ENCODE results near the gene CD36. TPM values are rescaled to one million over a fixed set of nuclear protein-coding genes. Genes with fewer than 3 reads are reported as not detected.

The CD36 gene
- total RNA-seq, 4 donors from 2014 or later = 5.4 to 186 (median 12.1) TPM

- TF ChIP-seq CTCF (IDR thresholded peaks at IDR 0.05) (no peak), POLR2A (IDR thresholded peaks at IDR 0.05) (no peak)
- no peak for DNase-seq
- H3K27me3 ChIP-seq = no peaks in the 10 kb centered on the region
- no peaks in the 10 kb centered on the region for H3K4me1 ChIP-seq
- no peaks in the 10 kb centered on the region for H3K36me3 ChIP-seq
- H3K9me3 ChIP-seq = no peaks in the 10 kb centered on the region
- no peak overlapping the region for H3K4me3 ChIP-seq
- intact Hi-C loops (cut with DNase I; ENCODE audit: low total_unique reads) = no loop called here
- no peak overlapping the region for H3K27ac ChIP-seq
Measured at GRCh38 chr7:80635533-80635932, 2.9 kb upstream of the CD36 start.

GRCh38 chr7:80635998-80636397, 2.4 kb upstream of the CD36 start:
- H3K36me3 ChIP-seq = no peaks in the 10 kb centered on the region
- H3K4me3 ChIP-seq = no peak overlapping the region
- no peak overlapping the region for H3K27ac ChIP-seq
- no peak for TF ChIP-seq POLR2A (IDR thresholded peaks at IDR 0.05)
- no peak for TF ChIP-seq CTCF (IDR thresholded peaks at IDR 0.05)
- H3K27me3 ChIP-seq = no peaks in the 10 kb centered on the region
- intact Hi-C loops (cut with DNase I; ENCODE audit: low total_unique reads) = no loop called here
- no peaks in the 10 kb centered on the region for H3K9me3 ChIP-seq
- H3K4me1 ChIP-seq = no peaks in the 10 kb centered on the region
- no peak for DNase-seq

- no peaks in the 10 kb centered on the region for H3K4me1 ChIP-seq
- no peaks in the 10 kb centered on the region for H3K9me3 ChIP-seq
- H3K36me3 ChIP-seq = no peaks in the 10 kb centered on the region
- intact Hi-C loops (cut with DNase I; ENCODE audit: low total_unique reads) = no loop called here
- no peak for DNase-seq
- TF ChIP-seq POLR2A (IDR thresholded peaks at IDR 0.05) = no peak
- H3K4me3 ChIP-seq = no peak overlapping the region
- H3K27ac ChIP-seq = no peak overlapping the region
- H3K27me3 ChIP-seq = no peaks in the 10 kb centered on the region
Measured at GRCh38 chr7:80636709-80637108, 1.7 kb upstream of the CD36 start.

GRCh38 chr7:80637454-80637853, 988 bp upstream of the CD36 start:
- DNase-seq = no peak
- H3K4me1 ChIP-seq = no peaks in the 10 kb centered on the region
- H3K27me3 ChIP-seq = no peaks in the 10 kb centered on the region
- H3K4me3 ChIP-seq = no peak overlapping the region
- no peaks in the 10 kb centered on the region for H3K36me3 ChIP-seq
- intact Hi-C loops (cut with DNase I; ENCODE audit: low total_unique reads) = no loop called here
- no peaks in the 10 kb centered on the region for H3K9me3 ChIP-seq
- TF ChIP-seq POLR2A (IDR thresholded peaks at IDR 0.05) = no peak
- no peak for TF ChIP-seq CTCF (IDR thresholded peaks at IDR 0.05)
- H3K27ac ChIP-seq = no peak overlapping the region

GRCh38 chr7:80639011-80639410, 569 bp downstream of the CD36 start:
- H3K27ac ChIP-seq = no peak overlapping the region
- no peak for DNase-seq
- no peak overlapping the region for H3K4me3 ChIP-seq
- intact Hi-C loops (cut with DNase I; ENCODE audit: low total_unique reads) = no loop called here
- no peaks in the 10 kb centered on the region for H3K36me3 ChIP-seq
- H3K27me3 ChIP-seq = no peaks in the 10 kb centered on the region
- TF ChIP-seq CTCF (IDR thresholded peaks at IDR 0.05) (no peak), POLR2A (IDR thresholded peaks at IDR 0.05) (no peak)
- H3K4me1 ChIP-seq = no peaks in the 10 kb centered on the region
- H3K9me3 ChIP-seq = no peaks in the 10 kb centered on the region

GRCh38 chr7:80640846-80641245, 2.4 kb downstream of the CD36 start:
- Histone ChIP-seq H3K27ac (no peak overlapping the region), H3K4me3 (no peak overlapping the region), H3K36me3 (no peaks in the 10 kb centered on the region), H3K4me1 (no peaks in the 10 kb centered on the region), H3K27me3 (no peaks in the 10 kb centered on the region), H3K9me3 (no peaks in the 10 kb centered on the region)
- no peak for DNase-seq
- intact Hi-C loops (cut with DNase I; ENCODE audit: low total_unique reads) = no loop called here
- TF ChIP-seq POLR2A (IDR thresholded peaks at IDR 0.05) (no peak), CTCF (IDR thresholded peaks at IDR 0.05) (no peak)

Data from uterus (tissue), 4 donors.